ENCODE results near the gene LRCH1. TPM values are rescaled to one million over a fixed set of nuclear protein-coding genes. Genes with fewer than 3 reads are reported as not detected.

The LRCH1 gene
- total RNA-seq, 2 experiments from 2014 or later, result 15.5 to 17.1 TPM

DNA sequence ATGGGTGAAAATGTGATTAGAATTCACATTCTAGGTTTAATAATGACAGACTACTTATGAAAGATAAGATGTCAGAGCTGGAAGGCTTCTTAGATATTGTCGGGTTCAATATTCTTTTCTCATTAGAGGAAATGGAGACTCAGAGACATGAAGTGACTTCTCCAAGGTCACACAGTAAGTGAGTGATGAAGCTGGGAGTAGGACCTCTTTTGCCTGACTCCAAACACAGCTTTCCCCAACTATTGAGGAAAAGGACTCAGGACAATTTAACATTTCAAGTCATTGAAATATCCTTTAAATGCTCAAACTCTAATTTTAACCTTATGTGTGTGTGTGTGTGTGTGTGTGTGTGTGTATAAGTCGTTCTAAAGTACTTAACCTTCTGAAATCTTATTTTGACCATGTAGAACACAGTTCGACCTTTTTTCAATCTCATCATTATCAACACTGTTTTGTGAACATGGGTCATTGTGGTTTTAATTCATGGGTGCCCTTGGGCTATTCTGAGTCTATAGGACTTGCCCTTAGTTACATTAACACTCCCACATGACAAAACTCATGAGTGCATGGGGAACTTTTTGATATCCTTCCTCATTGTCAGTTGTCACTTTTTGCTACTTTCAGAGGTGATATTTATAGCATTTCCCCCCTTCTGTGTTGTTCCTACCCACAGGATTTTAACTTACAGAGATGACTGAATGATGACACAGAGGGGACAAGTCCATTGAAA lies 53.0 kb downstream of the LRCH1 start:
- Mint-ChIP-seq H3K4me1 (ENCODE audit: low read depth) (peaks cover 69% of the 10 kb centered on the region), H3K27ac (peak overlapping the region; percentile 67), H3K36me3 (ENCODE audit: low read depth) (peaks cover 2% of the 10 kb centered on the region), H3K27me3 (no peaks in the 10 kb centered on the region), H3K9me3 (no peaks in the 10 kb centered on the region), H3K4me3 (no peak overlapping the region)
- DNase-seq, result no peak
- ChIA-PET CTCF (interaction anchor here (1.0 kb wide), 1 partner anchor 54 kb away, joined by 3 read pairs; no protein-coding TSS in a partner anchor), POLR2A (no interaction called here)
- intact Hi-C loops (cut with micrococcal nuclease), result loop anchor here (5.0 kb wide), 1 partner anchor 41 kb away; no protein-coding TSS in a partner anchor
- TF ChIP-seq CTCF (IDR thresholded peaks at IDR 0.05), result no peak
- ATAC-seq, result peak; percentile 78

GRCh38 chr13:46606970-46607369 lies 54.0 kb downstream of the LRCH1 start:
- Mint-ChIP-seq H3K4me1 (ENCODE audit: low read depth) (peaks cover 62% of the 10 kb centered on the region), H3K4me3 (no peak overlapping the region), H3K9me3 (no peaks in the 10 kb centered on the region), H3K36me3 (ENCODE audit: low read depth) (peaks cover 2% of the 10 kb centered on the region), H3K27ac (peak overlapping the region; percentile 67), H3K27me3 (no peaks in the 10 kb centered on the region)
- intact Hi-C loops (cut with micrococcal nuclease), result loop anchor here (5.0 kb wide), 1 partner anchor 40 kb away; no protein-coding TSS in a partner anchor
- POLR2A ChIA-PET, result no interaction called here
- DNase-seq (no peak), ATAC-seq (no peak)
- TF ChIP-seq CTCF (IDR thresholded peaks at IDR 0.05), result no peak
- CTCF ChIA-PET, result interaction anchor here (1.6 kb wide), 1 partner anchor 10 kb away, joined by 3 read pairs; no protein-coding TSS in a partner anchor

- ChIA-PET CTCF (interaction anchor here (1.6 kb wide), 2 partner anchors 11 to 56 kb away, joined by 3 to 4 read pairs; no protein-coding TSS in a partner anchor), POLR2A (no interaction called here)
- intact Hi-C loops (cut with micrococcal nuclease), result loop anchor here (5.0 kb wide), 1 partner anchor 39 kb away; no protein-coding TSS in a partner anchor
- Mint-ChIP-seq H3K9me3 (no peaks in the 10 kb centered on the region), H3K27me3 (no peaks in the 10 kb centered on the region), H3K36me3 (ENCODE audit: low read depth) (peaks cover 2% of the 10 kb centered on the region), H3K4me3 (no peak overlapping the region), H3K4me1 (ENCODE audit: low read depth) (peaks cover 56% of the 10 kb centered on the region), H3K27ac (peak overlapping the region; percentile 64)
- peak; percentile 47 for DNase-seq
- no peak for TF ChIP-seq CTCF (IDR thresholded peaks at IDR 0.05)
- ATAC-seq, result peak; percentile 52
Measured at GRCh38 chr13:46607768-46608564, 55.0 kb downstream of the LRCH1 start.

DNA sequence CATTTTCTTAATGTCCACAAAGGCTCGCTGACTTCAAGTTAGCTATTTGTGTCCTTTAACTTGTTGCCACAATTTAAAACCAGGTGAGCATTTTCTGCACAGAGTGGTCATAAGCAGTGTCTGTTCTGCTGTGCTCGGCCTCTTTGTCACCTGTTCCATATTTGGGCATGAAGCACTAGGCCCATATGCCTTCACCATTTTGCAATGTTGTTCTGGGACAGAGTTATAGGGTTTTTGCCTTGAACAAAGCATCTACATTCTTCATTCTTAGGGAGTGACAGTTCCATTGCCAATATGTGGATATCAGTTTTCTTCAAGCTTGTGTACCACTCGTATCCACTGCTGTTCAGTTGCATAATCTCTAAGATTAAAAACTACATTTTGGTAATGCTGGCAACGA lies 56.1 kb downstream of the LRCH1 start:
- ChIA-PET POLR2A (interaction anchor here (1.6 kb wide), 1 partner anchor 21 kb away, joined by 4 read pairs; no protein-coding TSS in a partner anchor), CTCF (interaction anchor here (0.6 to 1.6 kb wide), 2 partner anchors 14 to 57 kb away, joined by 3 to 4 read pairs; no protein-coding TSS in a partner anchor)
- H3K4me1 Mint-ChIP-seq (ENCODE audit: low read depth), result peaks cover 55% of the 10 kb centered on the region
- no peaks in the 10 kb centered on the region for H3K27me3 Mint-ChIP-seq
- peaks cover 2% of the 10 kb centered on the region for H3K36me3 Mint-ChIP-seq (ENCODE audit: low read depth)
- TF ChIP-seq CTCF (IDR thresholded peaks at IDR 0.05), result no peak
- H3K4me3 Mint-ChIP-seq, result no peak overlapping the region
- H3K27ac Mint-ChIP-seq, result no peak overlapping the region
- DNase-seq, result no peak
- H3K9me3 Mint-ChIP-seq, result no peaks in the 10 kb centered on the region
- intact Hi-C loops (cut with micrococcal nuclease), result loop anchor here (5.0 kb wide), 1 partner anchor 38 kb away; no protein-coding TSS in a partner anchor
- no peak for ATAC-seq

Data from activated CD8-positive, alpha-beta T cell treated with anti-CD3 and anti-CD28 coated beads for 36 hours (primary cell).